Ishikawa (cell line): Measurements from ENCODE around the gene PZP.

Experiments used
- CEBPB ChIP-seq: IDR thresholded peaks from 2 replicates; pipeline ENCODE4 v1.6.1; 2012
- CREB1 ChIP-seq: IDR thresholded peaks from 2 replicates; pipeline ENCODE4 v1.6.1; 2012; ENCODE audit warnings: low read depth
- EGR1 ChIP-seq: IDR thresholded peaks from 2 replicates; pipeline ENCODE4 v1.6.1; 2012
- EP300 ChIP-seq: IDR thresholded peaks from 2 replicates; pipeline ENCODE4 v1.6.1; 2012; ENCODE audit warnings: borderline replicate concordance
- FOXM1 ChIP-seq: IDR thresholded peaks from 2 replicates; pipeline ENCODE4 v1.6.1; 2012; ENCODE audit warnings: low read depth, borderline replicate concordance
- MAX ChIP-seq: IDR thresholded peaks from 2 replicates; pipeline ENCODE4 v1.6.1; 2012
- NFIC ChIP-seq: IDR thresholded peaks from 2 replicates; pipeline ENCODE4 v1.6.1; 2012
- RAD21 ChIP-seq: IDR thresholded peaks from 2 replicates; pipeline ENCODE4 v1.6.1; 2012; ENCODE audit warnings: low read depth
- REST ChIP-seq: IDR thresholded peaks from 2 replicates; pipeline ENCODE4 v1.6.1; 2012; ENCODE audit warnings: low read depth, mild to moderate bottlenecking
- TAF1 ChIP-seq: IDR thresholded peaks from 2 replicates; pipeline ENCODE4 v1.6.1; 2012; ENCODE audit warnings: low read depth, mild to moderate bottlenecking
- TCF12 ChIP-seq: IDR thresholded peaks from 2 replicates; pipeline ENCODE4 v1.6.1; 2012; ENCODE audit warnings: low read depth
- TEAD4 ChIP-seq: IDR thresholded peaks from 2 replicates; pipeline ENCODE4 v1.6.1; 2012
- USF1 ChIP-seq: IDR thresholded peaks from 2 replicates; pipeline ENCODE4 v1.6.1; 2012
- YY1 ChIP-seq: IDR thresholded peaks from 2 replicates; pipeline ENCODE4 v1.6.1; 2012; ENCODE audit warnings: low read depth

DNA sequence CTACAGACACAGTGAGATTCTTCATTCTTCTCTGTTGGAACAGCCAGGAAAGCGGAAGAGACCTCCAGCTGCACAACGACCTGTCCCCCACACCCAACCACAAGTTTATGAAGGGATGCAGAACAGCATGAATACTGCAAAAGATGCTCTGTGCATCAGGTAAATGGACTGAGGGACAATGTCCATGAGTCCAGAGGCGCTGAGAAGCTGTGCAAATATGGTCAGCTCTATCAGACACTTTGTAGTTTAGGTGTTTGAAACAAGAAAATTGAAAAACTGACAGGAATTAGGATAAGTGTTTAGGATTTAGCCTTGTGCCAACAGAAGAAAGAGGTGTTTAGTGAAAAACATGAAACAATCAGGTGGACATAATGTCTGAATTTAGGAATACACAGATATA lies 33.1 kb upstream of the PZP start:
- no peak for TF ChIP-seq RAD21
- no peak for TF ChIP-seq TEAD4
- no peak for TF ChIP-seq YY1
- no peak for TF ChIP-seq EP300
- no peak for TF ChIP-seq MAX
- TF ChIP-seq NFIC: no peak
- TF ChIP-seq REST: no peak
- no peak for TF ChIP-seq TAF1
- no peak for TF ChIP-seq USF1
- TF ChIP-seq FOXM1: no peak
- no peak for TF ChIP-seq CREB1
- TF ChIP-seq CEBPB: no peak
- no peak for TF ChIP-seq EGR1
- TF ChIP-seq TCF12: no peak
